Neural cell (in vitro differentiated cells): ENCODE measurements around the gene FBXO3. TPM values are rescaled to one million over a fixed set of nuclear protein-coding genes. Genes with fewer than 3 reads are reported as not detected.

Experiments used
- H2AFZ ChIP-seq: fragments of 200-600, 300-800 bp; sonication (generic), shearing (Covaris generic); 2 replicates; pipeline ENCODE4 v1.6.0; 2014; ENCODE audit warnings: low read depth, mild to moderate bottlenecking, antibody characterized with exemption, low read length, moderate library complexity
- H3F3A ChIP-seq: fragments of 200-600 bp; shearing (Covaris generic); 2 replicates; pipeline ENCODE4 v1.6.1; 2016; ENCODE audit warnings: mild to moderate bottlenecking, moderate library complexity, mixed read lengths, antibody characterized with exemption, low read length; ENCODE audit not compliant: insufficient read depth, poor library complexity, severe bottlenecking
- H3K27ac ChIP-seq: fragments of 200-600, 300-800 bp; sonication (generic), shearing (Covaris generic); 2 replicates; pipeline ENCODE4 v1.5.1; 2014; ENCODE audit warnings: mild to moderate bottlenecking, low read length, moderate library complexity
- H3K27me3 ChIP-seq: fragments of 300-800, 200-600 bp; sonication (generic), shearing (Covaris generic); 2 replicates; pipeline ENCODE4 v1.6.0; 2014; ENCODE audit warnings: mild to moderate bottlenecking, low read depth, low read length, moderate library complexity; ENCODE audit not compliant: insufficient read depth
- H3K36me3 ChIP-seq: fragments of 300-800, 200-600 bp; sonication (generic), shearing (Covaris generic); 2 replicates; pipeline ENCODE4 v1.5.1; 2014; ENCODE audit warnings: mild to moderate bottlenecking, antibody characterized with exemption, low read length, moderate library complexity; ENCODE audit not compliant: insufficient read depth
- H3K4me2 ChIP-seq: fragments of 300-800, 200-600 bp; sonication (generic), shearing (Covaris generic); 2 replicates; pipeline ENCODE4 v1.6.0; 2014; ENCODE audit warnings: mild to moderate bottlenecking, low read length
- H3K4me3 ChIP-seq: fragments of 300-800, 200-600 bp; sonication (generic), shearing (Covaris generic); 2 replicates; pipeline ENCODE4 v1.5.1; 2014; ENCODE audit warnings: mild to moderate bottlenecking, low read length, moderate library complexity
- H3K79me2 ChIP-seq: fragments of 200-600 bp; shearing (Covaris generic); replicated peaks from 2 replicates; pipeline ENCODE4 v1.6.0; 2014; ENCODE audit warnings: mild to moderate bottlenecking, low read length, moderate library complexity; ENCODE audit not compliant: insufficient read depth
- H3K9ac ChIP-seq: fragments of 300-800, 200-600 bp; sonication (generic), shearing (Covaris generic); 2 replicates; pipeline ENCODE4 v1.6.1; 2016; ENCODE audit warnings: mild to moderate bottlenecking, low read length, mixed read lengths
- H3K9me2 ChIP-seq: fragments of 200-600 bp; shearing (Covaris generic); 2 replicates; pipeline ENCODE4 v1.6.1; 2016; ENCODE audit warnings: mild to moderate bottlenecking, low read length, mixed read lengths; ENCODE audit not compliant: insufficient read depth
- H3K9me3 ChIP-seq: fragments of 200-600, 300-800 bp; sonication (generic), shearing (Covaris generic); 2 replicates; pipeline ENCODE4 v1.6.1; 2016; ENCODE audit warnings: mild to moderate bottlenecking, mixed run types, low read length, moderate library complexity, mixed read lengths
- H4K20me1 ChIP-seq: fragments of 200-600 bp; shearing (Covaris generic); 2 replicates; pipeline ENCODE4 v1.6.1; 2016; ENCODE audit warnings: mild to moderate bottlenecking, mixed run types; ENCODE audit not compliant: insufficient read depth
- CTCF ChIP-seq: fragments of 450-650 bp; IDR thresholded peaks from 2 replicates; pipeline ENCODE4 v1.5.1; 2014; ENCODE audit warnings: antibody characterized with exemption, mild to moderate bottlenecking, moderate library complexity; ENCODE audit not compliant: poor library complexity, severe bottlenecking
- EP300 ChIP-seq: fragments of 450-650 bp; conservative IDR thresholded peaks from 2 replicates; pipeline ENCODE4 v1.6.1; 2014; ENCODE audit warnings: antibody characterized with exemption, mild to moderate bottlenecking, moderate library complexity; ENCODE audit not compliant: poor library complexity, severe bottlenecking
- EZH2 ChIP-seq: fragments of 200-600, 300-800 bp; shearing (Covaris generic), sonication (generic); IDR thresholded peaks from 2 replicates; pipeline ENCODE4 v1.6.1; 2014; ENCODE audit warnings: antibody characterized with exemption, low read length, borderline replicate concordance, mild to moderate bottlenecking; ENCODE audit not compliant: insufficient read depth, poor library complexity, severe bottlenecking
- MXI1 ChIP-seq: fragments of 450-650 bp; conservative IDR thresholded peaks from 2 replicates; pipeline ENCODE4 v1.6.1; 2014; ENCODE audit warnings: antibody characterized with exemption, mild to moderate bottlenecking; ENCODE audit not compliant: poor library complexity, severe bottlenecking
- POLR2AphosphoS5 ChIP-seq: IDR thresholded peaks from 2 replicates; pipeline ENCODE4 v1.6.1; 2012
- RAD21 ChIP-seq: fragments of 450-650 bp; conservative IDR thresholded peaks from 2 replicates; pipeline ENCODE4 v1.6.1; 2014; ENCODE audit warnings: antibody characterized with exemption, mild to moderate bottlenecking, moderate library complexity
- SMC3 ChIP-seq: fragments of 450-650 bp; conservative IDR thresholded peaks from 2 replicates; pipeline ENCODE4 v1.6.1; 2014; ENCODE audit warnings: antibody characterized with exemption, mild to moderate bottlenecking, moderate library complexity; ENCODE audit not compliant: poor library complexity
- TAF1 ChIP-seq: IDR thresholded peaks from 2 replicates; pipeline ENCODE4 v1.6.1; 2012; ENCODE audit warnings: low read depth
- polyA plus RNA-seq: library from polyadenylated mRNA; depleted of rRNA; stranded (reverse); fragments of >200 nt; gene quantifications from 2 replicates; pipeline ENCODE4 v1.2.3, GENCODE V29; 2014
- TF ChIP-seq, protein P1 (sequence below): IDR thresholded peaks from 2 replicates; pipeline ENCODE4 v1.6.1; 2012; ENCODE audit warnings: borderline replicate concordance

The FBXO3 gene
- polyA plus RNA-seq, 1 donor from 2014 or later = 115 TPM

- Histone ChIP-seq H3K4me2 (no peak overlapping the region), H3K27ac (no peak overlapping the region), H2AFZ (no peak overlapping the region), H4K20me1 (no peaks in the 10 kb centered on the region), H3F3A (no peaks in the 10 kb centered on the region), H3K36me3 (peaks cover 16% of the 10 kb centered on the region), H3K4me3 (no peak overlapping the region), H3K9me2 (no peaks in the 10 kb centered on the region), H3K27me3 (no peaks in the 10 kb centered on the region), H3K9ac (no peak overlapping the region), H3K79me2 (peaks cover 8% of the 10 kb centered on the region), H3K9me3 (no peaks in the 10 kb centered on the region)
- TF ChIP-seq, protein P1, sequence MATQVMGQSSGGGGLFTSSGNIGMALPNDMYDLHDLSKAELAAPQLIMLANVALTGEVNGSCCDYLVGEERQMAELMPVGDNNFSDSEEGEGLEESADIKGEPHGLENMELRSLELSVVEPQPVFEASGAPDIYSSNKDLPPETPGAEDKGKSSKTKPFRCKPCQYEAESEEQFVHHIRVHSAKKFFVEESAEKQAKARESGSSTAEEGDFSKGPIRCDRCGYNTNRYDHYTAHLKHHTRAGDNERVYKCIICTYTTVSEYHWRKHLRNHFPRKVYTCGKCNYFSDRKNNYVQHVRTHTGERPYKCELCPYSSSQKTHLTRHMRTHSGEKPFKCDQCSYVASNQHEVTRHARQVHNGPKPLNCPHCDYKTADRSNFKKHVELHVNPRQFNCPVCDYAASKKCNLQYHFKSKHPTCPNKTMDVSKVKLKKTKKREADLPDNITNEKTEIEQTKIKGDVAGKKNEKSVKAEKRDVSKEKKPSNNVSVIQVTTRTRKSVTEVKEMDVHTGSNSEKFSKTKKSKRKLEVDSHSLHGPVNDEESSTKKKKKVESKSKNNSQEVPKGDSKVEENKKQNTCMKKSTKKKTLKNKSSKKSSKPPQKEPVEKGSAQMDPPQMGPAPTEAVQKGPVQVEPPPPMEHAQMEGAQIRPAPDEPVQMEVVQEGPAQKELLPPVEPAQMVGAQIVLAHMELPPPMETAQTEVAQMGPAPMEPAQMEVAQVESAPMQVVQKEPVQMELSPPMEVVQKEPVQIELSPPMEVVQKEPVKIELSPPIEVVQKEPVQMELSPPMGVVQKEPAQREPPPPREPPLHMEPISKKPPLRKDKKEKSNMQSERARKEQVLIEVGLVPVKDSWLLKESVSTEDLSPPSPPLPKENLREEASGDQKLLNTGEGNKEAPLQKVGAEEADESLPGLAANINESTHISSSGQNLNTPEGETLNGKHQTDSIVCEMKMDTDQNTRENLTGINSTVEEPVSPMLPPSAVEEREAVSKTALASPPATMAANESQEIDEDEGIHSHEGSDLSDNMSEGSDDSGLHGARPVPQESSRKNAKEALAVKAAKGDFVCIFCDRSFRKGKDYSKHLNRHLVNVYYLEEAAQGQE = no peak
- TF ChIP-seq TAF1 = no peak
- no peak for TF ChIP-seq EP300
- TF ChIP-seq EZH2 = no peak
- TF ChIP-seq SMC3 = no peak
- no peak for TF ChIP-seq POLR2AphosphoS5
- no peak for TF ChIP-seq RAD21
- TF ChIP-seq MXI1 = no peak
- no peak for TF ChIP-seq CTCF
Measured at GRCh38 chr11:33767624-33768023, 6.7 kb downstream of the FBXO3 start.

DNA sequence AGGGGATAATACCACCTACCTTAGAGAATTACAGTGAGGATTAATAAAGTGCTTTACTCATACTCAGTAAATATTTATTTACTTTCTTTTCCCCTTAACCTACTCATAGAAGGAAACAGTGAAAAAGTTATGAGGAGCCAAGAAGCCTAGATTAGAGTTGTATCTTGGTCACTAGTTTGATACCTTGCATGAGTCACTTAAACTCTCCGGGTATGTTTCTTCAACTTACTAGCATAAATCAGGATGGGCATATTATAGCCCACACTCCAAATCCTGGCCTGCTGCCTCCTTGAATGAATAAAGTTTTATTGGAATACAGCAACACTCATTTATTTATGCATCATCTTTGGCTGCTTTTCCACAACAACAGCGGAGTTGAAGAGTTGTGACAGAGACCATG, 8.2 kb downstream of the FBXO3 start:
- Histone ChIP-seq H3K9me3 (no peaks in the 10 kb centered on the region), H4K20me1 (no peaks in the 10 kb centered on the region), H3K36me3 (peaks cover 17% of the 10 kb centered on the region), H3K27me3 (no peaks in the 10 kb centered on the region), H2AFZ (no peak overlapping the region), H3F3A (no peaks in the 10 kb centered on the region), H3K9ac (no peak overlapping the region), H3K79me2 (peaks cover 4% of the 10 kb centered on the region), H3K4me2 (no peak overlapping the region), H3K9me2 (no peaks in the 10 kb centered on the region), H3K4me3 (no peak overlapping the region), H3K27ac (no peak overlapping the region)
- no peak for TF ChIP-seq EZH2
- TF ChIP-seq RAD21 = no peak
- TF ChIP-seq SMC3 = no peak
- TF ChIP-seq POLR2AphosphoS5 = no peak
- TF ChIP-seq, protein P1 = no peak
- TF ChIP-seq CTCF = no peak
- TF ChIP-seq TAF1 = no peak
- TF ChIP-seq MXI1 = no peak
